ENCODE measurements around the gene SAMD14.

GRCh38 chr17:50169881-50170459 lies 40.0 kb upstream of the SAMD14 start:
- no peak for TF ChIP-seq CTCF (IDR thresholded peaks at IDR 0.05)
- TF ChIP-seq POLR2A (IDR thresholded peaks at IDR 0.05) = no peak
